Measurements from ENCODE around the gene SLC25A21.

DNA sequence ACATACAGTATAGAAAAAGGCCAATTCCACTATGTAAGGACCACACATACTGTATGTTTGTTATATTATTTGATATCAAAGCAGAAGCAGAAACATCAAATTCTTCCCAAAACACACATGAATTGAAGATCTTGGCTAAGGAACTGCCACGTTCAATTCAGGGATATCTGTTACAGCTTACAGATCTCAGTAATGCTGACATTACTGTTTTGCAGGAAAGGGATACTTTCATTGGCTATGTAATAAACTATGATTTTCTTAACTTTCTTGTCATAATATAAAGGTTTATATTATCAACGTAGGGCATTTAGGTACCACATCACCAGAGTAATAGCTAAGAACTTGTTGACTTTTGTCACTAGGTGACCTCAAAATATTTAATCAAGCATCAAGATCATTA lies 362.2 kb downstream of the SLC25A21 start:
- TF ChIP-seq, protein P1, sequence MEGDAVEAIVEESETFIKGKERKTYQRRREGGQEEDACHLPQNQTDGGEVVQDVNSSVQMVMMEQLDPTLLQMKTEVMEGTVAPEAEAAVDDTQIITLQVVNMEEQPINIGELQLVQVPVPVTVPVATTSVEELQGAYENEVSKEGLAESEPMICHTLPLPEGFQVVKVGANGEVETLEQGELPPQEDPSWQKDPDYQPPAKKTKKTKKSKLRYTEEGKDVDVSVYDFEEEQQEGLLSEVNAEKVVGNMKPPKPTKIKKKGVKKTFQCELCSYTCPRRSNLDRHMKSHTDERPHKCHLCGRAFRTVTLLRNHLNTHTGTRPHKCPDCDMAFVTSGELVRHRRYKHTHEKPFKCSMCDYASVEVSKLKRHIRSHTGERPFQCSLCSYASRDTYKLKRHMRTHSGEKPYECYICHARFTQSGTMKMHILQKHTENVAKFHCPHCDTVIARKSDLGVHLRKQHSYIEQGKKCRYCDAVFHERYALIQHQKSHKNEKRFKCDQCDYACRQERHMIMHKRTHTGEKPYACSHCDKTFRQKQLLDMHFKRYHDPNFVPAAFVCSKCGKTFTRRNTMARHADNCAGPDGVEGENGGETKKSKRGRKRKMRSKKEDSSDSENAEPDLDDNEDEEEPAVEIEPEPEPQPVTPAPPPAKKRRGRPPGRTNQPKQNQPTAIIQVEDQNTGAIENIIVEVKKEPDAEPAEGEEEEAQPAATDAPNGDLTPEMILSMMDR (IDR thresholded peaks at IDR 0.05; ENCODE audit: low read depth, low read length, poor library complexity, severe bottlenecking), result no peak
- TF ChIP-seq EZH2phosphoT487 (IDR thresholded peaks at IDR 0.05; ENCODE audit: borderline replicate concordance, low read length), result no peak

Measured in DOHH2 (cell line).